Measurements from ENCODE around the gene PCSK5. TPM values are rescaled to one million over a fixed set of nuclear protein-coding genes. Genes with fewer than 3 reads are reported as not detected.

Gene PCSK5
- total RNA-seq, 1 donor from 2014 or later: 18.3 TPM

DNA sequence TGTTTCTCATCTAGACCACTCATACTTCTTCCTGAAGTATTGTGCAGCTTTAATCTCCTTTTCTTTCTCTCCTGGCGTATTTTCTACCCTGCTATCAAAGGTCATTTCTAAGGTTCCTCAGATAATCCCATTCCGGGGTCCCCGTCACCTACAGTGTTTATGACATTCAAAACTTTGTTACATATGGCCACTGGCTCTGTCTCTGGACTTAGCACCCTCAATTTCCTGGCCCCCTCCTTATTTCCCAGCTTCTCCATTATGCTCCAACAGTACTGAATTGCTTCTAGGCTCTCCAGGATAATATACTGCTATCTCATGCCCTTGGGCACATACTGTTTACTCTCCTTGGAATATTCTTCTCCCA lies 472.5 kb downstream of the PCSK5 start:
- no peaks in the 10 kb centered on the region for H3K4me1 Mint-ChIP-seq (ENCODE audit: unreplicated experiment)
- H3K36me3 Mint-ChIP-seq (ENCODE audit: unreplicated experiment): no peaks in the 10 kb centered on the region
- no peaks in the 10 kb centered on the region for H3K9me3 Mint-ChIP-seq (ENCODE audit: unreplicated experiment)
- no peak overlapping the region for H3K27ac Mint-ChIP-seq (ENCODE audit: unreplicated experiment)
- H3K27me3 Mint-ChIP-seq (ENCODE audit: unreplicated experiment): peaks cover 4% of the 10 kb centered on the region
- no peak for DNase-seq (ENCODE audit: extremely low spot score, unreplicated experiment)
- H3K4me3 Mint-ChIP-seq (ENCODE audit: unreplicated experiment): no peak overlapping the region
- TF ChIP-seq, protein P1, sequence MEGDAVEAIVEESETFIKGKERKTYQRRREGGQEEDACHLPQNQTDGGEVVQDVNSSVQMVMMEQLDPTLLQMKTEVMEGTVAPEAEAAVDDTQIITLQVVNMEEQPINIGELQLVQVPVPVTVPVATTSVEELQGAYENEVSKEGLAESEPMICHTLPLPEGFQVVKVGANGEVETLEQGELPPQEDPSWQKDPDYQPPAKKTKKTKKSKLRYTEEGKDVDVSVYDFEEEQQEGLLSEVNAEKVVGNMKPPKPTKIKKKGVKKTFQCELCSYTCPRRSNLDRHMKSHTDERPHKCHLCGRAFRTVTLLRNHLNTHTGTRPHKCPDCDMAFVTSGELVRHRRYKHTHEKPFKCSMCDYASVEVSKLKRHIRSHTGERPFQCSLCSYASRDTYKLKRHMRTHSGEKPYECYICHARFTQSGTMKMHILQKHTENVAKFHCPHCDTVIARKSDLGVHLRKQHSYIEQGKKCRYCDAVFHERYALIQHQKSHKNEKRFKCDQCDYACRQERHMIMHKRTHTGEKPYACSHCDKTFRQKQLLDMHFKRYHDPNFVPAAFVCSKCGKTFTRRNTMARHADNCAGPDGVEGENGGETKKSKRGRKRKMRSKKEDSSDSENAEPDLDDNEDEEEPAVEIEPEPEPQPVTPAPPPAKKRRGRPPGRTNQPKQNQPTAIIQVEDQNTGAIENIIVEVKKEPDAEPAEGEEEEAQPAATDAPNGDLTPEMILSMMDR (IDR thresholded peaks at IDR 0.05): no peak

DNA sequence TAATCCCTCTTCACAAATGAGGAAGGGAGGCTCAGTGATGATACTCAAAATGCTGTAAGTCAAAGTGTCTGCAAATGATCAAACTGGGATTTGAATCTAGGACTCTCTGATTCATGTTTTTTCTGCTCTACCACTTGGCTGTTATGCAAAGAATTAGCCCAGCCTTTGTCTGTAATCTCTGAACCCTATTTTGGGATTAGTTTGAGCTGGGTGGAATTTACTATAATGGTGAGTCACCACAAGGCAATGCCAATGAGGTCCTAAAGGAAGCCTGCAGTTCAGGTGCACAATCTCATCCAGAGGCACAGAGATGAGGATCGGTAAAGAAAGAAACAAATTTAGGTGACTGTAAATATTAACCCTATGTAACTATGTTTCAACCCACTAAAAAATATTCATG lies 474.6 kb downstream of the PCSK5 start:
- DNase-seq (ENCODE audit: extremely low spot score, unreplicated experiment): no peak
- Mint-ChIP-seq H3K4me3 (ENCODE audit: unreplicated experiment) (no peak overlapping the region), H3K27ac (ENCODE audit: unreplicated experiment) (no peak overlapping the region), H3K4me1 (ENCODE audit: unreplicated experiment) (peaks cover 6% of the 10 kb centered on the region), H3K27me3 (ENCODE audit: unreplicated experiment) (peaks cover 2% of the 10 kb centered on the region), H3K36me3 (ENCODE audit: unreplicated experiment) (no peaks in the 10 kb centered on the region), H3K9me3 (ENCODE audit: unreplicated experiment) (no peaks in the 10 kb centered on the region)
- TF ChIP-seq, protein P1 (IDR thresholded peaks at IDR 0.05): no peak

DNA sequence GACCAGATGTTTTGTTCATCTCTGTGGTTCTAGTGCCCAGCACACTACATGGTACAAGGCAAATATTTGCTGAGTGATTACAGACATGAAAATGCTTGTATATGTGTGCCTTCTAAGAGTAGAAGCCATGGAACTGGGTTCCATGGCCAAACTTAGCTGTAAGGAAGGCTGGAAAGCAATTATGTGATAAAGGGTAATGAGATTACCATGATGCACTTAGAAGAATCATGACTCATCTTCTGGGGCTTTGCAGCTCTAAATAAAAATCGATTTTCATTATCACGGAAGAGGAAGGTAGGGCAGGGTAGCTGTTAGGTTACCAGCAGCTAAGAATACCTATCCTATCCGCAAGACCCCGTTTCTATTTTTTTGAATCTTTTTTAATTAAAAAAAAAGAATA lies 475.8 kb downstream of the PCSK5 start:
- Mint-ChIP-seq H3K27me3 (ENCODE audit: unreplicated experiment) (peaks cover 2% of the 10 kb centered on the region), H3K4me3 (ENCODE audit: unreplicated experiment) (no peak overlapping the region), H3K9me3 (ENCODE audit: unreplicated experiment) (no peaks in the 10 kb centered on the region), H3K27ac (ENCODE audit: unreplicated experiment) (no peak overlapping the region), H3K36me3 (ENCODE audit: unreplicated experiment) (no peaks in the 10 kb centered on the region), H3K4me1 (ENCODE audit: unreplicated experiment) (peaks cover 6% of the 10 kb centered on the region)
- TF ChIP-seq, protein P1 (IDR thresholded peaks at IDR 0.05): no peak
- no peak for DNase-seq (ENCODE audit: extremely low spot score, unreplicated experiment)

DNA sequence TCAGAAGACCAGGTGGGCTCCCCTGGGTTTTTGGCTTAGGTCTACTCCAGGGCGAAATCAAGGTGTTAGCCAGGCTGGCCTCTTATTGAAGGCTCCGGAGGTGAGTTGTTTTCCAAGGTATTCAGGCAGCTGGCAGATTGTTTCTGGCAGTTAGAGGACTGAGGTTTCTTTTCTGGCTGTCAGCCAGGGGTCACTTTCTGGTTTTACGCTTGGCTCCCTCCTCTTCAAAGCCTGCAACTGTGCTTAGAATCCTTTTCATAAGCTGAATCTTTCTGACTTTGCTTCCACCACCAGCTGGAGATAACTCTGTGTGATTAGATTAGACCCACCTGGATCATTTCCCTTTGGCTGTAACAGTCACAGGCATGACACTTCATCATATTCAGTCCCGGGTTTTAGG lies 479.1 kb downstream of the PCSK5 start:
- Mint-ChIP-seq H3K4me3 (ENCODE audit: unreplicated experiment) (no peak overlapping the region), H3K27ac (ENCODE audit: unreplicated experiment) (no peak overlapping the region), H3K27me3 (ENCODE audit: unreplicated experiment) (no peaks in the 10 kb centered on the region), H3K36me3 (ENCODE audit: unreplicated experiment) (no peaks in the 10 kb centered on the region), H3K9me3 (ENCODE audit: unreplicated experiment) (no peaks in the 10 kb centered on the region), H3K4me1 (ENCODE audit: unreplicated experiment) (peaks cover 31% of the 10 kb centered on the region)
- no peak for DNase-seq (ENCODE audit: extremely low spot score, unreplicated experiment)
- TF ChIP-seq, protein P1 (IDR thresholded peaks at IDR 0.05): no peak

DNA sequence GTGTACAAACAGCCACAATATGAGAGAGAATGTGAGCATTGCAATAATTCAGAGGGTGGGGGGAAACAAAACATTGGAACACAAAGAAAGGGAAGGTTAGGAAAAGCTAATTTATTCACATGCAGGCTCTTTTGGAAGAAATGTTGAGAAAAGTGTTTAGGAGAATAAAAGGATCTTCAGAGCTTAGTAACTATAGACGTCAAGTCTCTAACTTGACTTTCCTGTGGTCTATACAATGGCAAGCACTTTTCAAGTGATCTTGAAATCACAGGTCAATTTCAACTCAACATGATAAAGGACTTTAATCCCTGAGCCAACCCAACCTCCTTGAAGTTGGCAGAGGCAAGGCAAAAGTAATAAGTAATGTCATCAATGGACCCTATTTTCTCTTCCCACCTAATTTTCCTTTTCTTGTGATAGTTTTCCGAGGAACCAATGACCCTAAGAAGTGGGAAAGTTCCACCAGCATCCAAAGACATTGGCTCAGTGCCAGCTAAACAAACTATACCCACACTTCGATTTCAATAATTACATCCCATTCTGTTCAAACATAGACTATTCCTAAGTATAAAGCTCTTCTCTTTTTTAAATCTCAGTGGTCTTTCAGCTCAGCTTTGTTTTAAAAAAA lies 480.0 kb downstream of the PCSK5 start:
- no peaks in the 10 kb centered on the region for H3K9me3 Mint-ChIP-seq (ENCODE audit: unreplicated experiment)
- TF ChIP-seq, protein P1 (IDR thresholded peaks at IDR 0.05): no peak
- no peak for DNase-seq (ENCODE audit: extremely low spot score, unreplicated experiment)
- no peaks in the 10 kb centered on the region for H3K27me3 Mint-ChIP-seq (ENCODE audit: unreplicated experiment)
- H3K36me3 Mint-ChIP-seq (ENCODE audit: unreplicated experiment): no peaks in the 10 kb centered on the region
- H3K4me1 Mint-ChIP-seq (ENCODE audit: unreplicated experiment): peaks cover 40% of the 10 kb centered on the region
- no peak overlapping the region for H3K27ac Mint-ChIP-seq (ENCODE audit: unreplicated experiment)
- no peak overlapping the region for H3K4me3 Mint-ChIP-seq (ENCODE audit: unreplicated experiment)
